ENCODE data around the gene PPP1R10. TPM values are rescaled to one million over a fixed set of nuclear protein-coding genes. Genes with fewer than 3 reads are reported as not detected.

PPP1R10 gene
- polyA plus RNA-seq, 1 experiment: 43.2 TPM

GRCh38 chr6:30643656-30644055 lies 26.6 kb upstream of the PPP1R10 start:
- DNase-seq (ENCODE audit: low read depth, low spot score): no peak
- ChIA-PET POLR2A (no interaction called here), CTCF (no interaction called here)
- Histone ChIP-seq H3K27ac (ENCODE audit: low read depth, low read length) (no peak overlapping the region), H3K4me3 (ENCODE audit: low read depth, low read length) (no peak overlapping the region), H3K27me3 (ENCODE audit: control insufficient read depth, insufficient read depth, low read length) (no peaks in the 10 kb centered on the region), H3K9me3 (ENCODE audit: control insufficient read depth, insufficient read depth, low read length) (peaks cover 2% of the 10 kb centered on the region; the same call in 1 of the 2 replicates)
- TF ChIP-seq CTCF (IDR thresholded peaks at IDR 0.05; ENCODE audit: low read depth, low read length): no peak

GRCh38 chr6:30641048-30641447 lies 24.0 kb upstream of the PPP1R10 start:
- Histone ChIP-seq H3K4me3 (ENCODE audit: low read depth, low read length) (no peak overlapping the region), H3K27ac (ENCODE audit: low read depth, low read length) (no peak overlapping the region), H3K27me3 (ENCODE audit: control insufficient read depth, insufficient read depth, low read length) (no peaks in the 10 kb centered on the region), H3K9me3 (ENCODE audit: control insufficient read depth, insufficient read depth, low read length) (peaks cover 2% of the 10 kb centered on the region; the same call in 1 of the 2 replicates)
- DNase-seq (ENCODE audit: low read depth, low spot score): no peak
- ChIA-PET POLR2A (interaction anchor here (0.7 kb wide), 1 partner anchor 10 kb away, joined by 3 read pairs; no protein-coding TSS in a partner anchor), CTCF (interaction anchor here (0.6 to 1.1 kb wide), 2 partner anchors 18 to 446 kb away, joined by 3 read pairs; no protein-coding TSS in a partner anchor)
- TF ChIP-seq CTCF (IDR thresholded peaks at IDR 0.05; ENCODE audit: low read depth, low read length): no peak

- no peak overlapping the region for H3K4me3 ChIP-seq (ENCODE audit: low read depth, low read length)
- DNase-seq (ENCODE audit: low read depth, low spot score): no peak
- ChIA-PET POLR2A (no interaction called here), CTCF (interaction anchor here (1.1 kb wide), 1 partner anchor 447 kb away, joined by 3 read pairs; no protein-coding TSS in a partner anchor)
- TF ChIP-seq CTCF (IDR thresholded peaks at IDR 0.05; ENCODE audit: low read depth, low read length): no peak
- no peaks in the 10 kb centered on the region for H3K27me3 ChIP-seq (ENCODE audit: control insufficient read depth, insufficient read depth, low read length)
- no peak overlapping the region for H3K27ac ChIP-seq (ENCODE audit: low read depth, low read length)
- H3K9me3 ChIP-seq (ENCODE audit: control insufficient read depth, insufficient read depth, low read length): peaks cover 2% of the 10 kb centered on the region; the same call in 1 of the 2 replicates
Observed at GRCh38 chr6:30640481-30640880, 23.4 kb upstream of the PPP1R10 start.

GRCh38 chr6:30635834-30636233 lies 18.8 kb upstream of the PPP1R10 start:
- Histone ChIP-seq H3K27me3 (ENCODE audit: control insufficient read depth, insufficient read depth, low read length) (no peaks in the 10 kb centered on the region), H3K4me3 (ENCODE audit: low read depth, low read length) (no peak overlapping the region), H3K27ac (ENCODE audit: low read depth, low read length) (no peak overlapping the region), H3K9me3 (ENCODE audit: control insufficient read depth, insufficient read depth, low read length) (peaks cover 2% of the 10 kb centered on the region; the same call in 1 of the 2 replicates)
- CTCF ChIA-PET: no interaction called here
- POLR2A ChIA-PET: no interaction called here
- TF ChIP-seq CTCF (IDR thresholded peaks at IDR 0.05; ENCODE audit: low read depth, low read length): no peak
- no peak for DNase-seq (ENCODE audit: low read depth, low spot score)

- H3K4me3 ChIP-seq (ENCODE audit: low read depth, low read length): peak within 1 kb of the TSS; percentile 82
- peak within 1 kb of the TSS; percentile 75 for H3K27ac ChIP-seq (ENCODE audit: low read depth, low read length)
- no peaks in the 10 kb centered on the region for H3K9me3 ChIP-seq (ENCODE audit: control insufficient read depth, insufficient read depth, low read length)
- peak; percentile 48 for TF ChIP-seq CTCF (IDR thresholded peaks at IDR 0.05; ENCODE audit: low read depth, low read length)
- POLR2A ChIA-PET: interaction anchor here (0.6 to 1.1 kb wide), 2 partner anchors 9 to 532 kb away, joined by 3 read pairs; partner anchors contain the start of genes MRPS18B and TCF19
- CTCF ChIA-PET: interaction anchor here (1.1 kb wide), 1 partner anchor 9 kb away, joined by 3 read pairs; the partner anchor contains the start of gene MRPS18B
- H3K27me3 ChIP-seq (ENCODE audit: control insufficient read depth, insufficient read depth, low read length): no peaks in the 10 kb centered on the region
- no peak for DNase-seq (ENCODE audit: low read depth, low spot score)
Observed at GRCh38 chr6:30626484-30627366, 9.7 kb upstream of the PPP1R10 start, which contains the start of gene ATAT1. ATAT1 (plus strand) TSS chr6:30626874.
